ENCODE results near the gene UNC5CL.

The UNC5CL gene, protein sequence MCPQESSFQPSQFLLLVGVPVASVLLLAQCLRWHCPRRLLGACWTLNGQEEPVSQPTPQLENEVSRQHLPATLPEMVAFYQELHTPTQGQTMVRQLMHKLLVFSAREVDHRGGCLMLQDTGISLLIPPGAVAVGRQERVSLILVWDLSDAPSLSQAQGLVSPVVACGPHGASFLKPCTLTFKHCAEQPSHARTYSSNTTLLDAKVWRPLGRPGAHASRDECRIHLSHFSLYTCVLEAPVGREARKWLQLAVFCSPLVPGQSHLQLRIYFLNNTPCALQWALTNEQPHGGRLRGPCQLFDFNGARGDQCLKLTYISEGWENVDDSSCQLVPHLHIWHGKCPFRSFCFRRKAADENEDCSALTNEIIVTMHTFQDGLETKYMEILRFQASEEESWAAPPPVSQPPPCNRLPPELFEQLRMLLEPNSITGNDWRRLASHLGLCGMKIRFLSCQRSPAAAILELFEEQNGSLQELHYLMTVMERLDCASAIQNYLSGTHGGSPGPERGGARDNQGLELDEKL

GRCh38 chr6:41039060-41039998, at the start of gene UNC5CL:
Gene UNC5CL (minus strand): TSS chr6:41039221. CDS start chr6:41035074, 4,147 bp downstream.
- peak in 1 of 10 donors; percentile 19 for DNase-seq
- intact Hi-C loops (cut with DNase I), result no loop called here

DNA sequence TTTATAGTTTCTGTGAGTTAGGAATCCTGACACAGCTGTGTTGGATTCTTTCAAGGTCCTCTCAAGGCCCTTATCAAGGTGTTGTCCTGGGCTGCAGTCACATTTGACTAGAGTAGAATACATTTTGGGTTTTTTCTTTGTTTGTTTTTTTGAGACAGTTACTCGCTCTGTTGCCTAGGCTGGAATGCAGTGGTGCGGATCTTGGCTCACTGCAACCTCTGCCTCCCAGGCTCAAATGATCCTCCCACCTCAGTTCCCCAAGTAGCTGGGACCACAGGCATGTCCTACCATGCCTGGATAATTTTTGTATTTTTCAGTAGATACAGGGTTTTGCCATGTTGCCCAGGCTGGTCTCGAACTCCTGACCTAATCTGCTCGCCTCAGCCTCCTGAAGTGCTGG, 49.4 kb upstream of the UNC5CL start:
- intact Hi-C loops (cut with DNase I), result no loop called here

DNA sequence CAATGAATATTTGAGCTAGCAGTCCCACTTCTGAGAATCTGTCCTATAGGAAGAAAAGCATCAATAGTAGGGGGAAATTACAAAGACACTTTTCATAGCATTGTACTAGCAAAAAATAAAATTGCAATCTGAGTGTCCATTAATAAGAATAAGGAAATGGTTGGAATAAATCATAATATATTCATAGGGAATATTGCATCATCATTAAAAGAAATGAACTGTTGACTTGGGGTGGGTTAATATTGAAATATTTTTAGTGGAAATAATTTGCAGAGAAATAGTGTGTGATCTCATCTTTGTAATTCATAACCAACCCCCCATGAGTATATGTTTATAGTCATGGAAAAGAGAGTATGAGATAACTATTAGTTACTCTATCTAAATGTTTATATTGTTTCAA, 46.2 kb upstream of the UNC5CL start:
- intact Hi-C loops (cut with DNase I), result no loop called here
- DNase-seq, result no peak

More for the DNA sequence above, 49.4 kb upstream of the UNC5CL start:
- no peak for DNase-seq

DNA sequence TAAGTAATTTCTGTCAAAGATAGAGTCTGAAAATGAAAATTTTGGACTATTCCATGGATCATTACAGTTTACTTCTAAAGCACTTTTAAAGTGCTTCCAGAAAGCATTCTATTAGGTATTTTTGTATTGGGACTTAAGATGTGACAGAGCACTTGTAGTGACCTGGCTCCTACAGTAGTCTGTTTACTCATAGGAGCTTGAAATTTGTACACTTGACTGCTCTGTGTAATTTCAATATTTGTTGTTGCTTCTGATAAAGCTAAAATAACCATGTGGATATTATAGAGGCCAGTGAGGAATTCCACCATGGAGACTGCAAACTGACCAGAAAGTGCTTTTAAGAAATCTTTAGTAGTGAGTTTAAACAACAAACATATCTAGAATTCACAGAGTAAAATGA, 44.1 kb upstream of the UNC5CL start:
- intact Hi-C loops (cut with DNase I), result no loop called here
- no peak for DNase-seq

DNA sequence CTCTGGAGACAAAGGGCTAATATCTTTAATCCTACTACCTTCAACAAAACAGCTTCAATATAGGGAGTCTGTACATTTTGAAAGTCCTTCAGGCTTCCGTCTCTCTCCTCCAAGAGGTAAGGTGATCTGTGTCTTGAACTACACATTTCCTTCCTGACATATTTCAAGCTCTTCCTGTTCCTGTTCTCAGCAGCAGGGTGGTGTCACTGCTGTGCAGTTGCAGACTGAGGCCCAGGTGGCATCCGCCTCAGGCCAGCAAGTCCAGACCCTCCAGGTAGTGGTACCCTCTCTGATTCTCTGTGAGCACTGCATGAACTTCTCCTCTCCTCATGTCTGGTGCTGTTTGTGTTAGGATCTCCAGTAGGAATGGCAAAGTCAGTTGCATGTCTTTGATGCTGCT, 41.6 kb upstream of the UNC5CL start:
- intact Hi-C loops (cut with DNase I), result no loop called here
- DNase-seq, result no peak

GRCh38 chr6:41079080-41079479, 40.1 kb upstream of the UNC5CL start:
- intact Hi-C loops (cut with DNase I), result no loop called here
- DNase-seq, result no peak

DNA sequence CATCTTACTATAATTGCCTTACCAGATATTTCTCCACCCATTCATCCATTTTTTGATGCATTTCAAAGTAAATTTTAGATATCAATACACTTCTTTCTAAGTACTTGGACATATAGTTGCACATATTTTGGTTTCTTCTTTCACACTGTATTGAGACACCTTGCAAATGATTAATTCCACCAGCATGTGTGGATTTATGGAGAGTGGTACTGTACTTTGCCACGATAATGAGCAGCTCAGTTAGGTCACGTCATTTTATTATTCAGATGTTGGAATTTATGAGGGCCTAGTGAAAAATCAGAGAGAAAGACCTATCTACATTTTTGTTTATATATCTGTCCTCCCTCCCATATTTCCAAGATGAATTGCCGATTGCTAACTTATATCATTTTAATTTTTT, 39.1 kb upstream of the UNC5CL start:
- no peak for DNase-seq

GRCh38 chr6:41077536-41077935, 38.5 kb upstream of the UNC5CL start:
- no peak for DNase-seq
- intact Hi-C loops (cut with DNase I), result no loop called here

More for the DNA sequence above, 39.1 kb upstream of the UNC5CL start:
- intact Hi-C loops (cut with DNase I), result no loop called here

DNA sequence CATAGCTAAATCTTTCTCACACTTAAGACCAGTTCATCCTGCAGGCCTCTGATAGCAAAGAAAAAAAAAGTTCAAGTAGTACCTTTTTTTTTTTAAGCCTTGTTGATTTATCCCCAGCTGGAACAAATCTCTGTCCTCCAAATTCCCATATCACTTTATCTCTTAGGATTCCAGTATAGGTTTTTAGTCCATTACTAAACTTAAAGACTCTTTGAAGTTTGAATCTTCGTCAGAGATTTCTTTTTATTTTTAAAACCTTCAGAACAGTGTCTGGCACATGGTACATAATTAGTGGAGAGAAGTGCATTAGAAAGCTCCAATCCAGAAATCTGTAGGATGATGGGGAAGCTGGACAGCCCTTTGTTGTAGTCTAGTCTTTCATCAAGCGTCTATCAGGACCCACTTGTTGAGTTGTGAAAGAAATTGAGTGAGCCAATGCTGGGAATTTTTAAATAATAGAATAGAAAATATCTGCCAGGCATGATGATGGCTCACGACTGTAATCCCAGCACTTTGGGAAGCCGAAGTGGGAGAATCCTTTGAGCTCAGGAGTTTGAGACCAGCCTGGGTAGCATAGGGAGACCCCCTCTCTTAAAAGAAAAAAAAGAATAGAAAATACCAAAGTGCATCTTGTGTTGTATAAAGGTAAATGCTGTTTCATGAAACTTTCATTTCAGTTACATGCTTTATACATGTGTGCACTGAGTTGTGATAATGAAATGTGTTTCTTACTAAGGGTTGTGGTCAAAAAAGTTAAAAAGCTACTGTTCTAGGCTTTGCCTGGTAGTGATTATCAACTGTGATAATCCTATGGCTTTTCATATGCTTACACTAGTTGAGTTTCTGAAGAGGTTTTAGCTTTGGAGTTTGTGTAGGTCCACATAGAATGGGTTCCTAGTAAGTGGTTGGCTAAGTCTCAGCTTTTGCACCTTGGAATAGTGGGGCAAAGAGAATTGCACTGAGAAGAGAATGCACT, 36.9 kb upstream of the UNC5CL start:
- DNase-seq, result no peak
- intact Hi-C loops (cut with DNase I), result no loop called here

GRCh38 chr6:41074692-41075436, 35.8 kb upstream of the UNC5CL start:
- DNase-seq, result no peak
- intact Hi-C loops (cut with DNase I), result loop anchor here (5.0 kb wide), 1 partner anchor 472 kb away; the partner anchor contains the start of gene FOXP4

- DNase-seq, result no peak
- intact Hi-C loops (cut with DNase I), result loop anchor here (5.0 kb wide), 1 partner anchor 473 kb away; the partner anchor contains the start of gene FOXP4
Observed at GRCh38 chr6:41073968-41074691, 35.1 kb upstream of the UNC5CL start.

DNA sequence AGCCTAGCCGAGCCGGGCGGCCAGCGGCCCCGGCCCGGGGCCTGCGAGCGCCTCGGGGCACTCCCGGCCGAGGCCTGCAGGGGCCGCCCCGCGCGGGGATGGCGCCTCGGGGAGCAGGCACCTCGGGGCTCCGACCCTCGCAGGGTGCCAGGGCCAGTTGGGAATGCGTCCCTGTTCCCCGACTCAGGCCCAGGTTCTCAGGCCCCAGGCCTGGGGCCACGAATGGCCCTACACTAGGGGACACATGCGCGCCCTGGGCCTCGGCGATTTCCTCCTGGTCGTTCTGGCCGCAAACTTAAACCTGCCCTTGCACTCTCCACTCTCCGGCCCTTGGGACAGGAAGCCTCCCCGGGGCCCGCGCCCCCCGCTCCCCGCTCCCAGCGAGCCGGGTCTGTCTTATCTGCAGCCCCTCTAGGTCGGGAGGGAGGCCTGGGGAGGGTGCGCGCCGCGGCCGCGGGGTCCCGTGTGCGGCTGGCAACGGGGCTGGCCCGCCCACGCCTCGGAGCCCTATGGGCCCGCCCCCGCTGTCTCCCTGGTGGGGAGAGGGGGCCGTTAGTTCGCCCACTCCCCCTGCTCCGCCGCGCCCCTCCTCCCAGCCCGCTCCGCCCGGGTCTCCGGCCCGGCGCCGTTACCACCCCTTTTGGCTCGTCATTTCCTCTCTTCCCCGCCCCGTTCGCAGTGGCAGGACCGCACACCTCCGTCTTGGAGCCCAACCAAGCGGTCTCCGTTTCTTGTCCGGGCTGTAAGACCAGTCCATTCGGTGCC, 34.4 kb upstream of the UNC5CL start:
- intact Hi-C loops (cut with DNase I), result loop anchor here (5.0 kb wide), 1 partner anchor 474 kb away; the partner anchor contains the start of gene FOXP4

GRCh38 chr6:41072836-41073202, 33.8 kb upstream of the UNC5CL start, which contains the start of gene NFYA:
Gene NFYA (plus strand): TSS chr6:41072974. CDS start chr6:41079090, 6,116 bp downstream.
- peak in 3 of 10 donors; percentile 99 to 100 (median 99) for DNase-seq
- intact Hi-C loops (cut with DNase I), result loop anchor here (5.0 kb wide), 1 partner anchor 474 kb away; the partner anchor contains the start of gene FOXP4

More for the DNA sequence above, 34.4 kb upstream of the UNC5CL start:
- DNase-seq, result peak; percentile 42 to 95 (median 68)

- DNase-seq, result peak; percentile 96 to 100 (median 98)
- intact Hi-C loops (cut with DNase I), result loop anchor here (5.0 kb wide), 1 partner anchor 475 kb away; the partner anchor contains the start of gene FOXP4
Observed at GRCh38 chr6:41071923-41072835, 33.2 kb upstream of the UNC5CL start, which contains the start of gene OARD1. Gene OARD1 (minus strand): TSS chr6:41072356. CDS start chr6:41071634, 722 bp downstream.

GRCh38 chr6:41071501-41071922, 32.5 kb upstream of the UNC5CL start:
- intact Hi-C loops (cut with DNase I), result loop anchor here (5.0 kb wide), 1 partner anchor 476 kb away; the partner anchor contains the start of gene FOXP4
- DNase-seq, result peak in 5 of 10 donors; percentile 68 to 97 (median 85)

GRCh38 chr6:41066867-41067304, 27.9 kb upstream of the UNC5CL start:
- intact Hi-C loops (cut with DNase I), result loop anchor here (2.0 to 10.0 kb wide), 3 partner anchors 60 to 1952 kb away; partner anchors contain the start of gene SAYSD1
- peak in 9 of 10 donors; percentile 39 to 90 (median 73) for DNase-seq

All from posterior cingulate gyrus (tissue), 11 donors.